Sigmoid colon (tissue), 7 donors: ENCODE results near the gene LDLRAD3. TPM values are rescaled to one million over a fixed set of nuclear protein-coding genes. Genes with fewer than 3 reads are reported as not detected.

Experiments used
- DNase-seq: peaks from one replicate; pipeline ENCODE4 v3.0.0-alpha.2; 2019
- H3K27ac ChIP-seq, 4 donors: fragments of 200-600 bp; sonication (generic); one replicate each; pipeline ENCODE4 v1.5.1; 2016 to 2019; ENCODE audit warnings: mild to moderate bottlenecking in 1 of 4
- H3K27me3 ChIP-seq, 3 donors: fragments of 200-600 bp; sonication (generic); one replicate each; pipeline ENCODE4 v1.5.1; 2019; ENCODE audit warnings: mild to moderate bottlenecking in 1 of 3
- H3K36me3 ChIP-seq, 4 donors: fragments of 200-600 bp; sonication (generic); one replicate each; pipeline ENCODE4 v1.5.1; 2016 to 2019
- H3K4me1 ChIP-seq, 4 donors: fragments of 200-600 bp; sonication (generic); one replicate each; pipeline ENCODE4 v1.5.1; 2017 to 2019
- H3K4me3 ChIP-seq, 4 donors: fragments of 200-600 bp; sonication (generic); one replicate each; pipeline ENCODE4 v1.5.1; 2017 to 2019; ENCODE audit warnings: mild to moderate bottlenecking in 2 of 4, moderate library complexity in 1 of 4
- H3K9me3 ChIP-seq, 4 donors: fragments of 200-600 bp in 3 of 4; sonication (generic) in 3 of 4; one replicate each; pipeline versions ENCODE4 v1.5.1 to v1.6.1; 2013 to 2019
- CTCF ChIP-seq, 4 experiments: fragments of 450-650 bp in 3 of 4; fragments of 200-600 bp in 1 of 4; IDR thresholded peaks; one replicate each; pipeline ENCODE4 v1.5.1; 2016 to 2019; ENCODE audit warnings: antibody characterized with exemption in 4 of 4, mild to moderate bottlenecking in 3 of 4, moderate library complexity in 2 of 4
- EP300 ChIP-seq, 4 donors: sonication (generic); formaldehyde crosslinking; IDR thresholded peaks; one replicate each; pipeline ENCODE4 v1.6.1; 2017; ENCODE audit warnings: antibody characterized with exemption in 4 of 4
- POLR2A ChIP-seq, 2 donors: fragments of 450-650 bp; IDR thresholded peaks; one replicate each; pipeline ENCODE4 v1.6.1; 2016; ENCODE audit warnings: antibody characterized with exemption in 2 of 2, mild to moderate bottlenecking in 2 of 2, moderate library complexity in 2 of 2
- POLR2AphosphoS5 ChIP-seq, 4 donors: sonication (generic); formaldehyde crosslinking; IDR thresholded peaks; one replicate each; pipeline ENCODE4 v1.6.1; 2017; ENCODE audit warnings: antibody characterized with exemption in 4 of 4
- WGBS, 2 donors: extraction: QIAGEN DNeasy Blood & Tissue Kit; methylation state at CpG; one replicate each; pipeline ENCODE4 v1.1.7; 2013; 5-methylcytosine and 5-hydroxymethylcytosine counted together
- intact Hi-C: fragments of 100-400 bp; cut with DNase I; formaldehyde crosslinking; loops from one replicate; pipeline ENCODE4 v1.15.1; 2023
- polyA plus RNA-seq, 3 donors: library from polyadenylated mRNA; stranded (reverse); fragments of 200-250 nt; gene quantifications; one replicate each; pipeline ENCODE4 v1.2.3, GENCODE V29; 2013
- total RNA-seq, 4 donors: library from RNA; depleted of rRNA; stranded (reverse); fragments of >200 nt; gene quantifications; one replicate each; pipeline ENCODE4 v1.1.0, GENCODE V29; 2016
- donor health status: healthy with polysubstance abuse.
- donor health status: Bipolar disorder and iron deficiency.
- donor health status: healthy.

Gene LDLRAD3
- total and polyA plus RNA-seq, 7 donors: 0.23 to 23.4 (median 10.2) TPM

DNA sequence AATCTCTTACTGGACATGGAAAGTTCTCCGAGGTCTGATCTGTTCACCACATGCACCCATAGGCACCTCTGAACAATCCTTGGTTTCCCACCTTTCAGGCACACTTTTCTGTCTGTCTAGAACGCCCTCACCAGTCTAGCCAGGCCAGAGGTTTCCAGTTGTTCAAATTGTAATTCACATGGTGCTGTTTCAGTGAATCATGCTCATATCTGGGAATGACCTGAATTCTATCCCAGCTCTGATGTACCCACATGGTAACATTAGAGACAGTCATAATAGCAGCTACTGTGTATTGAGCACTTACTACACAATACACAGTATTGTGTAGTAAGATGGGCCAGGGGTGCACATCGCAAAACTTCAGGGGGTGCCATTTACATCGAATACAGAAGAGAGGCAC lies 207.1 kb downstream of the LDLRAD3 start:
- Histone ChIP-seq H3K27me3 (no peaks in the 10 kb centered on the region), H3K4me1 (peaks cover 0 to 20% (median 12%) of the 10 kb centered on the region in 4 donors), H3K9me3 (no peaks in the 10 kb centered on the region), H3K4me3 (no peak overlapping the region), H3K36me3 (no peaks in the 10 kb centered on the region), H3K27ac (no peak overlapping the region)
- intact Hi-C loops: no loop called here
- DNase-seq: no peak
- 86 to 92% methylated on average over 4 of the region's 4 CpGs for WGBS, 2 donors
- TF ChIP-seq EP300 (IDR thresholded peaks at IDR 0.05): no peak
- no peak for TF ChIP-seq POLR2AphosphoS5 (IDR thresholded peaks at IDR 0.05)
- TF ChIP-seq CTCF (IDR thresholded peaks at IDR 0.05): no peak
- TF ChIP-seq POLR2A (IDR thresholded peaks at IDR 0.05): no peak

DNA sequence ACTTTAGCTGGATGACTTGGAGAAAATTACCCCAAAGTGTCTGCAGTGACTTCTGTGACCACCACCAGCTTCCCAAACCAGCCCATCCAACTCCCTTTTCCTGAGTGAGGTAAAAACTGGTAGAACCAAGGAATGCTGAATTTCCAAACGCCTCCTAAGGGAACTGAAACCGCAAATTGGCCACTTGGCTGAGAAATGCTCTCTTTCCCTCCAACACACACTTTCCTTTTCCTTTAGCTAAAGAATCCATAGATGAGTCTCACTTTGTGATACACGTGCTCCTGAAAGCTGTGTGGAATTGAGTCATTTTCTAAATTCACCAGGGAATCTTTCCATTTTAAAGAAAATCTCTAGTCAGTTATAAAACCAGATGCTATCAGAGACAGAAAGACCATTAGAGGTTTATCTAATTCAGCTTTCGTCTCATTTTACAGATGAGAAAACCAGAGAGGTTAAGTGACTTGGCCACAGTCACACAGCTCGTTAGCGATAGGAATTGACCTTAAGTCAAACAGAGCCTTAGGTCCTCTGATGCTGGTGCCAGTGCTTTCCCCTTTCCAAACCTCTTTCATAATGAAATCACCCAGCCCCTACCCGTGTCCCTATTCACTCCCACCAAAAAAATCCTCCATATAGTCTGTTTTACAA lies 208.2 kb downstream of the LDLRAD3 start:
- intact Hi-C loops: no loop called here
- no peak overlapping the region for H3K4me3 ChIP-seq
- no peak for DNase-seq
- H3K9me3 ChIP-seq: no peaks in the 10 kb centered on the region
- no peak overlapping the region for H3K27ac ChIP-seq
- TF ChIP-seq POLR2A (IDR thresholded peaks at IDR 0.05) (no peak), POLR2AphosphoS5 (IDR thresholded peaks at IDR 0.05) (no peak), EP300 (IDR thresholded peaks at IDR 0.05) (no peak), CTCF (IDR thresholded peaks at IDR 0.05) (no peak)
- no peaks in the 10 kb centered on the region for H3K36me3 ChIP-seq
- H3K27me3 ChIP-seq: no peaks in the 10 kb centered on the region
- H3K4me1 ChIP-seq: peaks cover 0 to 16% (median 14%) of the 10 kb centered on the region in 4 donors
- WGBS, 2 donors: 90 to 92% methylated on average over 7 of the region's 7 CpGs

- Histone ChIP-seq H3K27me3 (no peaks in the 10 kb centered on the region), H3K4me3 (no peak overlapping the region), H3K4me1 (peaks cover 0 to 16% (median 14%) of the 10 kb centered on the region in 4 donors), H3K9me3 (no peaks in the 10 kb centered on the region), H3K27ac (no peak overlapping the region), H3K36me3 (no peaks in the 10 kb centered on the region)
- intact Hi-C loops: no loop called here
- DNase-seq: no peak
- WGBS, 2 donors: 93 to 97% methylated on average over 2 of the region's 2 CpGs
- no peak for TF ChIP-seq EP300 (IDR thresholded peaks at IDR 0.05)
- TF ChIP-seq POLR2A (IDR thresholded peaks at IDR 0.05): no peak
- no peak for TF ChIP-seq POLR2AphosphoS5 (IDR thresholded peaks at IDR 0.05)
- no peak for TF ChIP-seq CTCF (IDR thresholded peaks at IDR 0.05)
Measured at GRCh38 chr11:36153551-36153950, 209.7 kb downstream of the LDLRAD3 start.

DNA sequence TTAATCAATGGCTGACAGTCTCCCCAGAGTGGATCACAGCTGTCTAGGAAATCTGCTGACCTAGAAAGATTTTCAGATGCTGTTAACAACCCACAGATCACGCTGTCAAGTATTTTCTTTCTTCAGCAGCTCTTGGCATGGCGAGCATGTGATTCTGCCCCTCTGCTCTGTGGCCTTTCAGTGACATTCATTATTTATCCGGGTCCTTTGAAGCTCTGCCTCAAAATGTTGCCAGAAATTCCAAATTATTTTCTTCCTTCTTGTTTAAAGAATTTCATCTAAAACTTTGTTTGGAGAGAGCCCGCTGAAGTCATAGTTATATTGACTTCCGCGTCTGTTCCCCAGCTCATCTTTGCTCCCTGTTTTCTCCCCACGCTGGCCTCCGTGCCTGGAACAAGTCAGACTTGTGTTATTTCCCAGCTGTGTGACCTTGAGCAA lies 211.3 kb downstream of the LDLRAD3 start:
- Histone ChIP-seq H3K4me3 (no peak overlapping the region), H3K4me1 (peaks cover 0 to 6% (median 3%) of the 10 kb centered on the region in 4 donors), H3K27me3 (no peaks in the 10 kb centered on the region), H3K27ac (peak overlapping the region in 3 of 4 donors; percentile 28 to 61 (median 35)), H3K36me3 (no peaks in the 10 kb centered on the region), H3K9me3 (no peaks in the 10 kb centered on the region)
- DNase-seq: peak; percentile 75
- TF ChIP-seq EP300 (IDR thresholded peaks at IDR 0.05) (no peak), CTCF (IDR thresholded peaks at IDR 0.05) (no peak), POLR2A (IDR thresholded peaks at IDR 0.05) (no peak), POLR2AphosphoS5 (IDR thresholded peaks at IDR 0.05) (peak in 1 of 4 donors; percentile 27)
- WGBS, 2 donors: 76 to 82% methylated on average over 8 of the region's 8 CpGs
- intact Hi-C loops: no loop called here
